Ovary (tissue), 3 donors: ENCODE data around the gene NUPR2.

Experiments
- POLR2A ChIP-seq: fragments of 450-650 bp; IDR thresholded peaks from one replicate; pipeline ENCODE4 v1.6.1; 2017; ENCODE audit warnings: antibody characterized with exemption, mild to moderate bottlenecking, moderate library complexity
- TF ChIP-seq, protein P1 (sequence below), 3 donors: fragments of 450-650 bp in 2 of 3; fragments of 200-600 bp in 1 of 3; IDR thresholded peaks; one replicate each; pipeline versions ENCODE4 v1.5.1 to v1.8.0; 2016 to 2022; ENCODE audit warnings: antibody characterized with exemption in 3 of 3, mild to moderate bottlenecking in 1 of 3
- donor health status: DM: no; HTN: no; CAD: no.

DNA sequence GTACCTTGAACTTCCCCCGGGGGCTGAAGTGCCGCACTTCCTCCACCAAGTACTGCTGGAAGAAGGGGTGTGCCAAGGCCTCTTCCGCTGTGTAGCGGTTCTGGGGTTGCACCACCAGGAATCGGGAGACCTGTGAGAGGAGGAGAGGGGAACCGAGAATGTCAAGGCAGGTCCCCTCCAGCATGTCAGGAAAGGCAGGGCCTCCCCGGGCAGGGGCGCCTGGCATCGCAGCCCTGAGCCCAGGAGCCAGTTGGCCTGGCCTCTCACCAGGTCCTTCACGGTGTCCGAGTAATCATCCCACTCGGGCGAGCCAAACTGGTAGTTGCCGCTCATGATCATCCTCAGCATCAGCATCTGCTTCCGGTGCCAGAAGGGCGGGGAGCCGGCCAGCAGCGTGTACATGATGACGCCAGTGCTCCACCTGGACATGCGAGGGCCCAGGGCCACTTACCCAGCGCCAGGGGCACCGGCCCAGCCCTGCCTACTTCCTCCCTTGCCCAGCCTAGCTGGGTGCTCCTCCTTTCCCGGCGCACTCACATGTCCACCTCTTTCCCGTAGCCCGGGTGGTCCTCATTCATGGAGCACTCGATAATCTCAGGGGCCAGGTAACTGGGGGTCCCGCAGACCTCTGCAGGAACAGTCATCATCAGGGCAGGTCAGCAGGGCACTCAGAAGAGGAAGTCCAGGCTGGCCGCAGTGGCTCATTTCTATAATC is 34.4 kb downstream of the NUPR2 start:
- TF ChIP-seq, protein P1, sequence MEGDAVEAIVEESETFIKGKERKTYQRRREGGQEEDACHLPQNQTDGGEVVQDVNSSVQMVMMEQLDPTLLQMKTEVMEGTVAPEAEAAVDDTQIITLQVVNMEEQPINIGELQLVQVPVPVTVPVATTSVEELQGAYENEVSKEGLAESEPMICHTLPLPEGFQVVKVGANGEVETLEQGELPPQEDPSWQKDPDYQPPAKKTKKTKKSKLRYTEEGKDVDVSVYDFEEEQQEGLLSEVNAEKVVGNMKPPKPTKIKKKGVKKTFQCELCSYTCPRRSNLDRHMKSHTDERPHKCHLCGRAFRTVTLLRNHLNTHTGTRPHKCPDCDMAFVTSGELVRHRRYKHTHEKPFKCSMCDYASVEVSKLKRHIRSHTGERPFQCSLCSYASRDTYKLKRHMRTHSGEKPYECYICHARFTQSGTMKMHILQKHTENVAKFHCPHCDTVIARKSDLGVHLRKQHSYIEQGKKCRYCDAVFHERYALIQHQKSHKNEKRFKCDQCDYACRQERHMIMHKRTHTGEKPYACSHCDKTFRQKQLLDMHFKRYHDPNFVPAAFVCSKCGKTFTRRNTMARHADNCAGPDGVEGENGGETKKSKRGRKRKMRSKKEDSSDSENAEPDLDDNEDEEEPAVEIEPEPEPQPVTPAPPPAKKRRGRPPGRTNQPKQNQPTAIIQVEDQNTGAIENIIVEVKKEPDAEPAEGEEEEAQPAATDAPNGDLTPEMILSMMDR (IDR thresholded peaks at IDR 0.05): no peak
- TF ChIP-seq POLR2A: no peak
